LHCN-M2 (cell line): ENCODE measurements around the gene CERS4. TPM values are rescaled to one million over a fixed set of nuclear protein-coding genes. Genes with fewer than 3 reads are reported as not detected.

Source experiments
- total RNA-seq: library from RNA; depleted of rRNA; stranded (reverse); fragments of >200 nt; gene quantifications from 2 replicates; pipeline ENCODE4 v1.2.3, GENCODE V29; 2014; rRNA removed

CERS4 gene
- total RNA-seq, 1 experiment from 2014 or later: not detected

Other genes with a start within 250 kb of the CERS4 start
- gene ELAVL1, start 203.7 kb upstream of the CERS4 start, total RNA-seq: 44.4 and 62.4 TPM in 2 replicates
- not detected in 2 replicates for gene CCL25, start 156.6 kb upstream of the CERS4 start, total RNA-seq
- gene FBN3, start 59.8 kb upstream of the CERS4 start, total RNA-seq: not detected in 2 replicates
- gene CD320, start 99.0 kb downstream of the CERS4 start, total RNA-seq: 157 and 165 TPM in 2 replicates
- 22.7 and 34.9 TPM in 2 replicates for gene NDUFA7, start 112.0 kb downstream of the CERS4 start, total RNA-seq
- 119 and 242 TPM in 2 replicates for gene RPS28, start 112.1 kb downstream of the CERS4 start, total RNA-seq
- 0.11 and 1.2 TPM in 2 replicates for gene KANK3, start 133.9 kb downstream of the CERS4 start, total RNA-seq
- 48.7 and 82.3 TPM in 2 replicates for gene ANGPTL4, start 154.8 kb downstream of the CERS4 start, total RNA-seq
- gene RAB11B, start 181.0 kb downstream of the CERS4 start, total RNA-seq: 13.0 and 13.5 TPM in 2 replicates
- gene MARCHF2, start 203.9 kb downstream of the CERS4 start, total RNA-seq: 34.2 and 44.5 TPM in 2 replicates
- 91.8 and 118 TPM in 2 replicates for gene HNRNPM, start 235.6 kb downstream of the CERS4 start, total RNA-seq